Cardiac fibroblast (primary cell): Measurements from ENCODE around the gene PDLIM5.
A peak's percentile ranks its signal among the peaks of the same experiment; 100 is the strongest.
"Not testable (repeated sequence)": the region's sequence is repeated elsewhere in the genome, so short reads cannot be mapped to it uniquely, and the experiment has no call there.

Experiments
- DNase-seq, 2 donors: peaks; one replicate each; pipeline versions ENCODE4 v3.0.0 to v3.0.0-alpha.2; 2010; ENCODE audit warnings: low read depth in 2 of 2
- H3K4me3 ChIP-seq, 2 donors: replicated peaks in 1 of 2; 1 replicate in 1 of 2; 2 replicates in 1 of 2; pipeline ENCODE4 v1.5.1; 2011; ENCODE audit warnings: low read depth in 2 of 2, low read length in 2 of 2, mild to moderate bottlenecking in 2 of 2, moderate library complexity in 1 of 2
- CTCF ChIP-seq: IDR thresholded peaks from one replicate; pipeline ENCODE4 v1.5.1; 2011; ENCODE audit warnings: low read depth, mild to moderate bottlenecking, low read length, inconsistent platforms

The PDLIM5 gene

GRCh38 chr4:94653095-94653649, 201.4 kb downstream of the PDLIM5 start:
- TF ChIP-seq CTCF = no peak
- DNase-seq = peak in 1 of 2 donors; percentile 26

GRCh38 chr4:94653984-94654609, 202.4 kb downstream of the PDLIM5 start:
- DNase-seq = no peak
- no peak for TF ChIP-seq CTCF
- H3K4me3 ChIP-seq = no peak overlapping the region

More at GRCh38 chr4:94653095-94653649, 201.4 kb downstream of the PDLIM5 start:
- no peak overlapping the region for H3K4me3 ChIP-seq

GRCh38 chr4:94654714-94655113, 203.0 kb downstream of the PDLIM5 start:
- TF ChIP-seq CTCF = no peak
- no peak for DNase-seq
- H3K4me3 ChIP-seq = no peak overlapping the region

GRCh38 chr4:94660614-94661013, 208.9 kb downstream of the PDLIM5 start:
- no peak overlapping the region for H3K4me3 ChIP-seq
- no peak for TF ChIP-seq CTCF
- DNase-seq = no peak

GRCh38 chr4:94665021-94665420, 213.3 kb downstream of the PDLIM5 start:
- not testable (repeated sequence) for H3K4me3 ChIP-seq, DNase-seq

GRCh38 chr4:94665500-94666404, 214.0 kb downstream of the PDLIM5 start:
- no peak for DNase-seq
- no peak overlapping the region for H3K4me3 ChIP-seq
- TF ChIP-seq CTCF = no peak

GRCh38 chr4:94668724-94669123, 217.0 kb downstream of the PDLIM5 start:
- DNase-seq = no peak
- H3K4me3 ChIP-seq = no peak overlapping the region
- no peak for TF ChIP-seq CTCF
